HG03108 (cell line): Measurements from ENCODE around the gene DONSON.
"Not testable (repeated sequence)": the region's sequence is repeated elsewhere in the genome, so short reads cannot be mapped to it uniquely, and the experiment has no call there.

Experiments used
- ATAC-seq: cut with Tn5 transposase; IDR thresholded peaks from one replicate; pipeline ENCODE4 v1.9.1; 2021; ENCODE audit warnings: moderate library complexity; ENCODE audit not compliant: unreplicated experiment

Gene DONSON, protein sequence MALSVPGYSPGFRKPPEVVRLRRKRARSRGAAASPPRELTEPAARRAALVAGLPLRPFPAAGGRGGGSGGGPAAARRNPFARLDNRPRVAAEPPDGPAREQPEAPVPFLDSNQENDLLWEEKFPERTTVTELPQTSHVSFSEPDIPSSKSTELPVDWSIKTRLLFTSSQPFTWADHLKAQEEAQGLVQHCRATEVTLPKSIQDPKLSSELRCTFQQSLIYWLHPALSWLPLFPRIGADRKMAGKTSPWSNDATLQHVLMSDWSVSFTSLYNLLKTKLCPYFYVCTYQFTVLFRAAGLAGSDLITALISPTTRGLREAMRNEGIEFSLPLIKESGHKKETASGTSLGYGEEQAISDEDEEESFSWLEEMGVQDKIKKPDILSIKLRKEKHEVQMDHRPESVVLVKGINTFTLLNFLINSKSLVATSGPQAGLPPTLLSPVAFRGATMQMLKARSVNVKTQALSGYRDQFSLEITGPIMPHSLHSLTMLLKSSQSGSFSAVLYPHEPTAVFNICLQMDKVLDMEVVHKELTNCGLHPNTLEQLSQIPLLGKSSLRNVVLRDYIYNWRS

DNA sequence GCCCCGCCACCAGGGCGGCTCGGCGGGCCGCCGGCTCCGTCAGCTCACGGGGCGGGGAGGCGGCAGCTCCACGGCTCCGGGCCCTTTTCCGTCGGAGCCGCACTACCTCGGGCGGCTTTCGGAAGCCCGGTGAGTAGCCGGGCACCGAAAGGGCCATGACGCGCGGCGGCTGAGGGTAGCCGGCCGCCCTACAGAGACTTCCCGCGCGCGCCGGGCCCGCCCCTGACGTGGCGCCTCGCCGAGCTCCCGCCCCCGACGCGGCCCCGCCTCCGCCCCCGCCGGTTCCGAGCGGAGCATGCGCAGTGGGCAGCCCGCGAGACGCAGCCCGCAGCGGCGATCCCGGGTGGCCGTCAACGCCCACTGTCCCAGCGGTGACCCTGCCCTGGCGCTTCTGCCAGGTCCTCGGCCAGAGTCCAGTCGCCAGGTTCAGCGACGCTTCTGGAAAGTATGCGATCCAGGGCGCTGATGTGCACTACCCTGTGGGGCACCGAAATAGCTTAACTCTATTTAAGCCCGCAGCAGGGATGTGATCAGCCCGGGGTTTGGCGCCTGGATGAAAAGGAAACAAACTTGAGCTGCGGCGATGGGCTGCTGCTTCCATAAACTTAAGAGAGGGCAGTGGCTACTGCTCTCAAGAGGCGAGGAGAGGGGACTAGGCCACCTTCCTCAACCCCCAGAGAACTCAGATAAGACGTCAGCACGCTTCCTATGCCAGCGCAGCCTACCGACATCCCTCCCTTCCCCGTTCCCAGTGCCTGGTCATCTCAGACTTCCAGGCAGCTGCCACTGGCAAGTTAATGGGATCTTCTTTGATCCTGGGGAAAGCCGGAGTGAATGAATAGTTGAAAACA, at the start of gene DONSON:
DONSON (minus strand) TSS at position 200 of the 851 bp plus-strand sequence; CDS start at position 157, 43 bp downstream.
- peak; percentile 94 for ATAC-seq

DNA sequence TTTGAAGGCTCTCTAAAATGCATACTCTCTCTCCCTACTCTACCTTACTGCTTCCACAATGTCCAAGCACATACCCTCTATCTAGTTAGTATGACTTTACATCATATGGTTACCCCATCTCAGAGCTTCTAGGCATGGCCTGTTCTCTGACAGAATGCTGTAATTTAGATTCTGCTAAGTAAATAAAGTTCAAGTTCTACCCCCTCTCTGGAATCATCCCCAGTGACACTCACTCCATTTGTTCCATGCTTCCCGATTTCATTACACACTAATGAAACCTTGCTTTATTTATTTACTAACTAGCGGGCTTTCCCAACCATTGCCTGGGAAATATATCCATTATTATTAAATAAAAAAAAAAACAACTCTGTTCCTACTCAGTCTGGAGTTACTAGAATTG, 45.8 kb upstream of the DONSON start:
- no peak for ATAC-seq

DNA sequence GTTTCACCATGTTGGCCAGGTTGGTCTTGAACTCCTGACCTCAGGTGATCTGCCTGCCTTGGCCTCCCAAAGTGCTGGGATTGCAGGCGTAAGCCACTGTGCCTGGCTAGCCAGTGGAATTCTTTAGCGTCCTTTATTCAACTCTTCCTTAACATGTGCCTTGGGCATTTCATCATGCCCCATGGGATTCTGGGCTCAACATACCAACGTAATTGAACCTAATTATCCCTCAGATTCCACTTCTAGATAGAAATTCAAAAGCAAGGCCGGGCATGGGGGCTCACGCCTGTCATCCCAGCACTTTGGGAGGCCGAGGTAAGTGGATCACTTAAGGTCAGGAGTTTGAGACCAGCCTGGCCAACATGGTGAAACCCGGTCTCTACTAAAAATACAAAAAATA, 37.7 kb upstream of the DONSON start:
- not testable (repeated sequence) for ATAC-seq

DNA sequence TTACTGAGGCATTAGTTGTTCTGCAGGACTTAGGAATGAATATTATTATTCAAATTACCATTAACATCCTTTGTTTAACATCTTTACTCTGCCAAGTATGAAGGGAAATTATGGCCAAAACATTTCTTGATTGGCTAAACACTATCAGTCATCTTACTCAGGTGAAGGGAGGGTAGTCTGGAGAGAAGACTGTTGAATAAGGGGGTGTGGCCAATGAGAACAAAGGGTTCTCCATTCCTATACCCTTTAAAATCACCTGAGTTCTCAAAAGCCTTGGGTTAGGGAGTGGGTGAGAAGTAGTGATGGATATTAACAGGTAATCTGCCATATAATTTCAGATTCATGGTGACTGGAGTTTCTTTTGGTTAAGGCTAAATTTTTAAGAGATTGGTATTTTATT, 33.8 kb upstream of the DONSON start:
- ATAC-seq: no peak

DNA sequence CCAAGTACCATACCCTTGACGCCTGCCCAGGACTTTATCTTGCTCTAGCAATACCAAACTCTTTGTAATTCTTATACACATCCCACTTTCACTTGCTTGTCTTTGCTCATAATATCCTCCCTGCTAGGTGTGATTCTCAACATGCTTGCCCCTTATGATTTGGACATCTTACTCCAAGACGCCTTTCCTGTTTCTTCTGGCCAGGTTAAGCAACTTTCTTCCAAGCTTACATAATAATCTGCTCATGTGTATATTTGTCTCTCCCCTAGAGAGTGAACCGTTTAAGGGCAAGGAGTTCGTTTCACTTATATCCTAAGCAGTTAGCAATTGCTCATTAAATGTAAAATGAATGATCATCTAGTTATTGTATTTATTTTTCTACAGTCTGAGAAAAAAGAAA, 31.2 kb upstream of the DONSON start:
- ATAC-seq: no peak

DNA sequence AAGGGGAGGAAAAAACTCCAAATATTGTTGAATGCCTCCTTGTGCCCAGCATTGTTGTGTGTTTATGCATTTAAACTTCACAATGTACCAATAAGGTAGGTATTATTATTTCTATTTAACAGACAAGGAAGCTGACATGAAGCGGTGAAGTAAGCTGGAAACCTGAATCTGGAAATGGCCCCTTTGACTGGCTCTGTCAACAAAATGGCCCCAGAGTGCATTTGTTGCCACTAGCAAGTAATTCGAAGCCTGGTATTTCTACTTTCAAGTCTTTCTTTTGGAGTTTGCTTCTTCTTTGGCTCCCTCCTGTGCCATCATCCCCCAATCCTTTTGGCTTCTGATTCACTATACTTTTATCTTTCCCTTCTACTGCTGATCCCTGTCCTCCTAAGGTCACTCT, 29.9 kb upstream of the DONSON start:
- ATAC-seq: no peak

DNA sequence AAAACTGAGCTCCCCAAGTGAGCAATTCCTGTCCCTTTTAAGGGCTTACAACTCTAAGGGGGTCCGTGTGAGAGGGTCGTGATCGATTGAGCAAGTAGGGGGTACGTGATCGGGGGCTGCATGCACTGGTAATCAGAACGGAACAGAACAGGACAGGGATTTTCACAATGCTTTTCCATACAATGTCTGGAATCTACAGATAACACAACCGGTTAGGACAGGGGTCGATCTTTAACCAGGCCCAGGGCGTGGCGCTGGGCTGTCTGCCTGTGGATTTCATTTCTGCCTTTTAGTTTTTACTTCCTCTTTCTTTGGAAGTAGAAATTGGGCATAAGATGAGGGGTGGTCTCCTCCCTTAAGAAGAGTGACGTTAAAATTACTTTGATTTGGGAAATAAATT, 29.1 kb upstream of the DONSON start:
- ATAC-seq: not testable (repeated sequence)

DNA sequence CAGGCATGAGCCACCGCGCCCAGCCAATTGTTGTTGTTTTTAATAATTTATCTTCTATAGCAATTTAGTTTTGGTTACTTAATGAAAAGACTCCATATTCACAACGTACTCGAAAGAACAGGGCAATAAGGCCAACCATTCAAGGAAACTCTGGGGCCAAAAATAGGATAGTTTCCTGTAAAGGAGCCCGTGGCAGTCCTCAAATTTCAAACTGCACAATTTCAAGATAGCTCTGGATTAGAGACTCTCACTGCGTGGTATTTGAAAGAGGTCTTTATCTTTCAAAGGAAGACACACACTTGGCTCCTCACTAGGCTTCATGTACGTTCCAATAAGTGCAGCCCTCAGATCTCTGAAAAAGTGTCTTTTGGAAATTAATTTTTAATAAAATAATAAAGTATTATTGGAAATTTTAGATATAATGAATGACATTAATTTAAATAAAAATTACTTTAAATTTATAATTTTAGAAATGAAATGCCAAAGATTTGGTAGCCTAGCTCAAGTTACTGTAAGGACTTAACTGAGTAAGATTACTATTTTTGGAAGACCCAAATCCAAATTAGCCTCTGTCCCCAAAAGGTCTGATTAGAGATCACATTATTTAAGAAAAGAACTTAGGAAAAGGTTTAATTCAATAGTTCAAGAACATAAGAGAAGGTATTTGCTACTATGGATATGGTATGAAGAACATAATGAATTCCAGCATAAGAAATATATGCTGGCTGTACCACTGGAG, 22.7 kb upstream of the DONSON start:
- no peak for ATAC-seq

DNA sequence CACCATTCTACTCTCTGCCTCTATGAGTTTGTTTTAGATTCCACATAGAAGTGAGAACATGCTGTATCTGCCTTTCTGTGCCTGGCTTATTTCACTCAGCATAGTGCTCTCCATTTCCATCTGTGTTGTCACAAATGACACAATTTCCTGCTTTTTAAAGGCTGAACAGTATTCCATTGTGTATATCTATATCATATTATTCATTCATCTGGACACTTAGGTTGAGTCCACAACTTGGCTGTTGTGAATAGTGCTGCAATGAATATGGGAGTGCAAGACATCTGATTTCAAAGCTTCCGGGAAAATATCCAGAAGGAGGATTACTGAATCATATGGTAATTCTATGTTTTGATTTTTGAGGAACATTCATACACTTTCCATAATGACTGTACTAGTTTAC, 20.1 kb upstream of the DONSON start:
- ATAC-seq: no peak

DNA sequence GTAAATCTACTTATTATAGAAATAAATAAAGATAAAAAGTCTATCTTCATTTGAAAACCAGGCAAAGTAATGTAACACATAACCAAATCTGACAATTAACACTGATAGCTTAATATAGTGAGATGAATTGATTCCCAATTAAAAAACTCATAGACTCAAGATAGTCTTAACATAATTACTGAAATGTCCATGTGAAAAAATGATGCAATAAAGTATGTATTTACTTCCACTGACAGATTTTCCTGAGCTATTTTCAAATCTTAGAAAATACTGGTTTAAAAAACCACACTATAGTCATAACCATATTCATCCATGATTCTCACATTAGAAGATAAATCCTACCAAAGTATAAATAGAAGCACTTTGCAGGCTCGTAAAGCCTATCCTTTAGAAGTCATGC, 9.6 kb upstream of the DONSON start:
- ATAC-seq: no peak

DNA sequence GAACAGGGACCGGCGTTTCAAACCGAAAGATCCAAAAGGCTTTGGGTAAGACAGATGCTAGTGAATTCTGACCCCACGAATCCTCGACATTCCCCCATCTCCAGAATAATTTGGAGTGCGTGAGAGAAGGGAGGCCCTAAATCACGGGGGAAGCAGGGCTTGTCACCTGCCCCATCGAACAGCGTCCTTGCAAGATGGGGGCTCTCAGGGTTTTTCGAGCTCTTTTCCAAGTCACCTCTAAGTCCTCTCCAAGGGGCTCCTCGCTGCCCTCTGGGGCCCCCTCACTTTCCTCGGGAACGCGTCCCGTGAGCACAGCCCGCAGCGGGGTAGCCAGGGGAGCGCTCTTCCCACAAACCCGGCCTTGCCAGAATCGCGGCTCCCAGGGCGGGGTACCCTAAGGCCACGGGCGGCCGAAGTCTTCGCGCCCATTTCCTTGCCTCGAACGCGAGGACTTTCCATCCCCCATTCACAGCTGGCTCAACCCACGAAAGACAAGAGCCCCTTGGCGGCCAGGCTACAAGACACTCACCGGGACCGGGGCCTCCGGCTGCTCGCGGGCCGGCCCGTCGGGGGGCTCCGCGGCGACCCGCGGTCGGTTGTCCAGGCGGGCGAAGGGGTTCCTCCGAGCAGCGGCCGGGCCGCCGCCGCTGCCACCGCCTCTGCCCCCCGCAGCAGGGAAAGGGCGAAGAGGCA, 546 bp downstream of the DONSON start:
- ATAC-seq: peak; percentile 7

DNA sequence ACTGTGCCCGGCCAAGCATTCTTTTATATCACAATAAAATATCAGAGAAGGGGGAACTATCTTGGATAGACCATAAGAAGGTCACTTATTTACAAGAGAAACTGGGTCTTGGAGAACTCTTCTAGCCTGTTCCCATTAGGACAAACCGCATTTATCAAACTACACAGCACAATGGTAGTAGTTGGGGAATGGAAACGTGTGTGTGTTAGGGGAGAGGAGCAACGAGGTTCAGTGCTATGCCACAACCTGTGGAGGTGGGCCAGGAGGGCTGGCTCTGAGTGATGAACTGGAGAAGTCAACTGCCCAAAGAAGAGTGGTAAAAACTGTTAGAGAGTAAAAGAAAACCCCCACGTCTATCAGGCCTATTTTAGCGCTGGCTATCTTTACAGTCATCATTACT, 1.6 kb downstream of the DONSON start:
- ATAC-seq: no peak

DNA sequence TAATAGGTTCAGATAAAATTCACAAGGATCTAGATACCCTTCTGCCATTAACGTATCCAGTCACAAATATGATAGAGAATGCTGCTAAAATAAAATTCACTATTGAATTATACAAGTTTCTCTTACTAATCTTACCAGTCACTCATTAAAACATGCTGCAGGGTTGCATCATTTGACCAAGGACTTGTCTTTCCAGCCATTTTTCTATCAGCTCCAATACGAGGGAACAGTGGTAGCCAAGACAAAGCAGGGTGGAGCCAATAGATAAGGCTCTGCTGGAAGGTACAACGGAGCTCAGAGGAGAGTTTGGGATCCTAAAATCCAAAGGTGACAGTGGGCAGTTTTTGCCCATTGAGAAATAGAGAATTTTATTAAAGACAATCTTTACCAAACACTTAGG, 4.0 kb downstream of the DONSON start:
- ATAC-seq: no peak

DNA sequence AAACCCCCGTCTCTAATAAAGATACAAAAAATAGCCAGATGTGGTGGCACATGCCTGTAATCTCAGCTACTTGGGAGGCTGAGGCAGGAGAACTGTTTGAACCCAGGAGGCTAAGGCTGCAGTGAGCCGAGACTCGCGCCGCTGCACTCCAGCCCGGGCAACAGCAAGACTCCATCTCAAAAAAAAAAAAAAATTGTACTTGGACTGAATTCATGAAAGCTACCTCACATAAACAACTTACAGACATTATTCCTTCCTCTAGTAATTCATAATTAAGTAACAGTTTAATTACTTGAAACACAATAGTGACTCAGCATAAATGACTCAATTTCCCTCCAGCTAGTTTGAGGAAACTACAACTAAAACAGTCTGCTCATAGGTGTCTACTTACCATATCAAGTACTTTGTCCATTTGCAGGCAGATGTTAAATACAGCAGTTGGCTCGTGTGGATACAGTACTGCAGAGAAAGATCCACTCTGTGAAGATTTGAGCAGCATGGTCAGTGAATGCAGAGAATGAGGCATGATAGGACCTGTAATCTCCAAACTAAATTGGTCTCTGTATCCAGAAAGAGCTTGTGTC, 9.4 kb downstream of the DONSON start:
- ATAC-seq: no peak

DNA sequence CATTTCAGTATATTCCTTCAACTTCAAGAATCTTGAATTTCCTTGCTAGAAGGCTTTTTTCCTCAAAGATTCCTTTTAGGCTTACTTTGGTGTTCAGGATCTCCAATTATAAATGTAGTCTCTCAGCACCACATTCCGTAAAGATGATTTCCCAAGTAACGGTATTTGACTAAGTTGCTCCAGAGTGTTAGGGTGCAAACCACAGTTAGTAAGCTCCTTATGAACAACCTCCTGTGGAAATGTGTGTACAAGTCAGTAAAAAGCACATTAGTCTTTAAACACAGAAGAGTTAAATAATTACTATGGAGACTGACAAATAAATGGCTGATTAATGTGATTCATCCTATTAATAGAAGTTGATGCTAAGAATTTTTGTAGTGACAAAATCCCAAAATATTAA, 10.3 kb downstream of the DONSON start:
- ATAC-seq: no peak

DNA sequence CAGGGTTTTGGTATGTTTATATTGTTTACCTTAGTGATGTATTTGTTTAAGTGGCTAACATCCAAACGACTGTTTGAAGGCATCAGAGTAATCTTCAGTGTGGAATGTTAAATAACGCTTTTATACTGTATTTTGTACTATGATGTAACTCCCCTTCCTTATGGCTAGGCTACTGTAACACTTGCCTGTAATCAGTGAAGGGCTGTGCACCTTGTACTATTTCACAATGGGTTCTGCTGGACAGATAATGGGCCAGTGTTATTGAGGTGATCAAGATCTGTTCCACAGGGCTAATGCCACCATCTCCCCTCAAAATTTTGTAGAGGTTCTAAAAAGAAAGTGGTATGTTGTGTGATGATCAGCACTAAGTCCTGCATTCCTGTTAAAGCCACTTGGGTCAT, 11.7 kb downstream of the DONSON start:
- not testable (repeated sequence) for ATAC-seq

DNA sequence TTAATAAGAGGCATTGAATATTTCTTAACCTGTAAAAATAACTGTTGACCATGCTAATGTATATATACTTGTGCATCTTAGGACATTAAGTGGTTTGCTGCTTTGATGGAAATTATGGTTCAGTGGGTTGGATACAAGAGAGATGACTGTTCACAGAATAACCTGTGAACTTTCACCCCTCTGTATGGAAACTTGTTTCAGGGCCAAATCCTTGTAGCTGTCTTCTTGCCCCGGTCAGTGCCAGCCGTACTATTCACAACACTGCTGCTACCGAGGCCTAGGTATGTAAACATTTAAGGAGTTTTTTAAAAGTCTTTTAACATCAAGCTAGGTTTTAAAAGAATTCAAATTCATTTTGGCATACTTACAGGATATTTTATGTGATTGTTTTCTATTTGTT, 16.1 kb downstream of the DONSON start:
- ATAC-seq: no peak

DNA sequence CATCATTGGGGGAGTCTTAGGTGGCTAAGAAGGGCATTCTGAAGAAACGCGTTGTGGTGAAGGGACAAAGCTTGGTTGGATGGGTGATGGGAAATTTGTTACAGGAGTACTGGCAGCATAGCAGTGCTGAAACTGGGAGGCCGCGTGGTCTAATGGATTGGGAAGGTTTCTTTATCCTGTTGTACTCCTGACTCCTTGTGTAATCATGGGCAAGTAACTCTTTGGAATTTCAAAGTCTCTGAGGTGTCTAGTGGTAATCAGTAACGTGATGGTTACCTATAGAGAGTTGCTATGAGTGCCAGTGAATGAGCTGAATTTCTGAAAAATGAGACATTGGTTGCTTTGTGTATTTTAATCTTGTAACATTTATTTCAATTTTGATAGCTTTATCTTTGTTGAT, 18.5 kb downstream of the DONSON start:
- no peak for ATAC-seq

DNA sequence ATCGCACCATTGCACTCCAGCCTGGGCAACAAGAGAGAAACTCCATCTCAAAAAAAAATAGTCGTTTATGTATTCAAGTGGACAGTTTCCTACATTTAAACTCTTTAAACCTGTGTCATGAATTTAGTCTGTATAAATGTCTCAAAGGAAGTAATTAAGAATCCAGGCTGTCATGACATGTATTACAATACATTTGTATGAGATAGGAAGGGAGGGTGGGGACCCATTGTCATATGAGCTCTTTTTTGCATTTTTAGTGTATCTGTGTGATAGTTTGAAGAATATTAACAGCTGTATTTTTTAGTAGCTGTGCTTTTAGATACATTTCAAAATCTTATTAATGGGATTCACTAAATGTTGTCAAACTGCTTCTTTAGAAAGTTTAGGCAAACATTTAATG, 20.0 kb downstream of the DONSON start:
- no peak for ATAC-seq

DNA sequence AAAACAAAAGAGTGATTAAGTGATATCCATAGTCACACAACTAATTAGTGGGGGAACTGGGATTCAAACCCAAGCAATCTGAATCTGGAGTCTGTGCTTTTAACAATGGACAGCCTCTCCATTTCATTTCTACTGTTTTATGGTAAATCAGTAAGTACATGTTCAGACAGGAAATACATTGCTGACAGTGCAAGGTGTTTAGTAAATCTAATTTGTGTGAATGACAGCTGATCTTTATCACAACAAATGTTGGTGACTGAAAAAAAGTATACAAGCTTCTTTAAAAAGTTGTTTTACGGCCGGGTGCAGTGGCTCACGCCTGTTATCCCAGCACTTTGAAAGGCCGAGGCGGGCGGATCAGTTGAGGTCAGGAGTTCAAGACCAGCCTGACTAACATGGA, 20.6 kb downstream of the DONSON start:
- no peak for ATAC-seq
